ENCODE results near the gene PTK7. TPM values are rescaled to one million over a fixed set of nuclear protein-coding genes. Genes with fewer than 3 reads are reported as not detected.
"Not testable (repeated sequence)": the region's sequence is repeated elsewhere in the genome, so short reads cannot be mapped to it uniquely, and the experiment has no call there.

The PTK7 gene
- total RNA-seq, 1 donor: 190 TPM

- Histone ChIP-seq H3K4me3 (ENCODE audit: insufficient read depth, low read length) (no peak overlapping the region), H3K4me2 (ENCODE audit: insufficient read depth, low read length) (no peak overlapping the region), H3K79me2 (ENCODE audit: insufficient read depth, low read length) (no peaks in the 10 kb centered on the region), H3K27me3 (ENCODE audit: insufficient read depth, low read length) (no peaks in the 10 kb centered on the region), H4K20me1 (ENCODE audit: insufficient read depth, low read length) (no peaks in the 10 kb centered on the region), H2AFZ (ENCODE audit: low read length) (no peak overlapping the region), H3K27ac (ENCODE audit: low read depth, low read length) (no peak overlapping the region), H3K36me3 (ENCODE audit: insufficient read depth, low read length) (peaks cover 66% of the 10 kb centered on the region), H3K4me1 (ENCODE audit: insufficient read depth, low read length) (no peaks in the 10 kb centered on the region), H3K9me3 (ENCODE audit: low read depth, low read length) (no peaks in the 10 kb centered on the region)
- DNase-seq (ENCODE audit: insufficient read length, low spot score, missing footprints): peak; percentile 70
- TF ChIP-seq CTCF (IDR thresholded peaks at IDR 0.05; ENCODE audit: extremely low read depth, low read depth, low read length): no peak
These were observed 38.9 kb upstream of the PTK7 start for GRCh38 chr6:43037197-43037596.

DNA sequence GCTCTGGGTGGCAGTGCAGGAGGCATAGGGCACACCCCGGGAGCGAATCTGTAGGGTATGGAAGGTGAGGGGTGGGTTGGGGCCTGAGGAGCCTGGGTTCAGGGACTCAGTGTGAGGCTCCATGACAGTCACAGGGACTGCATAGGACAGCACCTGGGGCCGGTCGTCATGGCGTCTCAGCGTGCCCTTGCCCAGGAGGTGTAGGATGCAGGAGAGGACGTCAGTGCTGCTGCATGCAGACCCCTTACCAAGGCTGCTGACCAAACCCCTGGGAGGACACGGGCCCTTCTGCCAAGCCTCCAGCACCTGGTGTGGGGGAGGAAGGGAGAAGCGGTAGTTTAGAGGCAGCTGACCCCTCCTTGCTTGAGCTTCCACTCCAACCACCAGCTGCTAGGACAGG lies 38.4 kb upstream of the PTK7 start:
- H3K36me3 ChIP-seq (ENCODE audit: insufficient read depth, low read length): peaks cover 68% of the 10 kb centered on the region
- no peaks in the 10 kb centered on the region for H3K4me1 ChIP-seq (ENCODE audit: insufficient read depth, low read length)
- no peaks in the 10 kb centered on the region for H3K9me3 ChIP-seq (ENCODE audit: low read depth, low read length)
- TF ChIP-seq CTCF (IDR thresholded peaks at IDR 0.05; ENCODE audit: extremely low read depth, low read depth, low read length): no peak
- H3K79me2 ChIP-seq (ENCODE audit: insufficient read depth, low read length): no peaks in the 10 kb centered on the region
- no peaks in the 10 kb centered on the region for H4K20me1 ChIP-seq (ENCODE audit: insufficient read depth, low read length)
- H3K27ac ChIP-seq (ENCODE audit: low read depth, low read length): no peak overlapping the region
- H3K4me2 ChIP-seq (ENCODE audit: insufficient read depth, low read length): no peak overlapping the region
- no peak overlapping the region for H3K4me3 ChIP-seq (ENCODE audit: insufficient read depth, low read length)
- no peaks in the 10 kb centered on the region for H3K27me3 ChIP-seq (ENCODE audit: insufficient read depth, low read length)
- H2AFZ ChIP-seq (ENCODE audit: low read length): no peak overlapping the region
- DNase-seq (ENCODE audit: insufficient read length, low spot score, missing footprints): peak; percentile 30

- Histone ChIP-seq H3K9me3 (ENCODE audit: low read depth, low read length) (no peaks in the 10 kb centered on the region), H3K4me1 (ENCODE audit: insufficient read depth, low read length) (no peaks in the 10 kb centered on the region), H3K79me2 (ENCODE audit: insufficient read depth, low read length) (no peaks in the 10 kb centered on the region), H4K20me1 (ENCODE audit: insufficient read depth, low read length) (no peaks in the 10 kb centered on the region), H3K27ac (ENCODE audit: low read depth, low read length) (no peak overlapping the region), H3K27me3 (ENCODE audit: insufficient read depth, low read length) (no peaks in the 10 kb centered on the region), H3K4me2 (ENCODE audit: insufficient read depth, low read length) (no peak overlapping the region), H2AFZ (ENCODE audit: low read length) (no peak overlapping the region), H3K4me3 (ENCODE audit: insufficient read depth, low read length) (no peak overlapping the region), H3K36me3 (ENCODE audit: insufficient read depth, low read length) (peaks cover 70% of the 10 kb centered on the region)
- no peak for DNase-seq (ENCODE audit: insufficient read length, low spot score, missing footprints)
- TF ChIP-seq CTCF (IDR thresholded peaks at IDR 0.05; ENCODE audit: extremely low read depth, low read depth, low read length): no peak
These were observed 37.4 kb upstream of the PTK7 start for GRCh38 chr6:43038727-43039126.

GRCh38 chr6:43040542-43041257 lies 35.4 kb upstream of the PTK7 start:
- no peaks in the 10 kb centered on the region for H3K27me3 ChIP-seq (ENCODE audit: insufficient read depth, low read length)
- no peak for TF ChIP-seq CTCF (IDR thresholded peaks at IDR 0.05; ENCODE audit: extremely low read depth, low read depth, low read length)
- H3K4me1 ChIP-seq (ENCODE audit: insufficient read depth, low read length): no peaks in the 10 kb centered on the region
- no peak overlapping the region for H3K4me3 ChIP-seq (ENCODE audit: insufficient read depth, low read length)
- H4K20me1 ChIP-seq (ENCODE audit: insufficient read depth, low read length): no peaks in the 10 kb centered on the region
- no peaks in the 10 kb centered on the region for H3K79me2 ChIP-seq (ENCODE audit: insufficient read depth, low read length)
- H3K27ac ChIP-seq (ENCODE audit: low read depth, low read length): no peak overlapping the region
- DNase-seq (ENCODE audit: insufficient read length, low spot score, missing footprints): peak; percentile 88
- H3K9me3 ChIP-seq (ENCODE audit: low read depth, low read length): no peaks in the 10 kb centered on the region
- H2AFZ ChIP-seq (ENCODE audit: low read length): no peak overlapping the region
- H3K4me2 ChIP-seq (ENCODE audit: insufficient read depth, low read length): no peak overlapping the region
- peaks cover 70% of the 10 kb centered on the region for H3K36me3 ChIP-seq (ENCODE audit: insufficient read depth, low read length)

DNA sequence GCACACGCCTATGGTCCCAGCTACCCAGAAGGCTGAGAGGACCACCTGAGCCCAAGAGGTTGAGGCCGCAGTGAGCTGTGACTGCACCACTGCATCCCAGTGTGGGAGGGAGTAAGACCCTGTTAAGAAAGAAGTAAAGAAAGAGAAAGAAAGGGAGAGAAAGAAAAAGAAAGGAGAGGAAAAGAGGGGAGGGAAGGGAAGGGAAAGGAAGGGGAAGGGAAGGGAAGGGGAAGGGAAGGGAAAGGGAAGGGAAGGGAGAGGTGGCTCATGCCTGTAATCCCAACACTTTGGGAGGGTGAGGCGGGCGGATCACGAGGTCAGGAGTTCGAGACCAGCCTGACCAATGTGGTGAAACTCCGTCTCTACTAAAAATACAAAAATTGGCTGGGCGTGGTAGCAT lies 34.6 kb upstream of the PTK7 start:
- H3K4me2 ChIP-seq (ENCODE audit: insufficient read depth, low read length); DNase-seq (ENCODE audit: insufficient read length, low spot score, missing footprints); H4K20me1 ChIP-seq (ENCODE audit: insufficient read depth, low read length); H3K79me2 ChIP-seq (ENCODE audit: insufficient read depth, low read length); H3K27ac ChIP-seq (ENCODE audit: low read depth, low read length); H3K4me3 ChIP-seq (ENCODE audit: insufficient read depth, low read length); H3K27me3 ChIP-seq (ENCODE audit: insufficient read depth, low read length); H2AFZ ChIP-seq (ENCODE audit: low read length); H3K4me1 ChIP-seq (ENCODE audit: insufficient read depth, low read length); H3K9me3 ChIP-seq (ENCODE audit: low read depth, low read length): not testable (repeated sequence)
- peaks cover 74% of the 10 kb centered on the region for H3K36me3 ChIP-seq (ENCODE audit: insufficient read depth, low read length)

Data from osteoblast (primary cell).